CD14-positive monocyte (primary cell): ENCODE results near the gene CTBP2. TPM values are rescaled to one million over a fixed set of nuclear protein-coding genes. Genes with fewer than 3 reads are reported as not detected.

Source experiments
- DNase-seq, 3 donors: peaks; one replicate each; pipeline ENCODE4 v3.0.0-alpha.2; 2011 to 2022
- H2AFZ ChIP-seq: 2 replicates; pipeline ENCODE4 v1.6.0; 2012; ENCODE audit warnings: mild to moderate bottlenecking, low read depth, low read length, inconsistent platforms; ENCODE audit not compliant: insufficient read depth, poor library complexity, severe bottlenecking
- H3K27ac ChIP-seq, 2 donors: 1 replicate in 1 of 2; 2 replicates in 1 of 2; pipeline ENCODE4 v1.5.1; 2012 to 2013; ENCODE audit warnings: low read length in 2 of 2, control low read depth in 1 of 2, inconsistent platforms in 1 of 2, low read depth in 1 of 2, mild to moderate bottlenecking in 1 of 2
- H3K27me3 ChIP-seq, 2 donors: one replicate each; pipeline versions ENCODE4 v1.6.0 to v1.6.1; 2011 to 2013; ENCODE audit warnings: low read length in 2 of 2; ENCODE audit not compliant: control insufficient read depth in 2 of 2, insufficient read depth in 2 of 2
- H3K36me3 ChIP-seq, 2 donors: replicated peaks in 1 of 2; 1 replicate in 1 of 2; 2 replicates in 1 of 2; pipeline versions ENCODE4 v1.5.1 to v1.6.1; 2012 to 2013; ENCODE audit warnings: low read length in 2 of 2, control low read depth in 1 of 2, inconsistent platforms in 1 of 2, mild to moderate bottlenecking in 1 of 2; ENCODE audit not compliant: insufficient read depth in 2 of 2, control insufficient read depth in 1 of 2
- H3K4me1 ChIP-seq, 2 donors: 1 replicate in 1 of 2; 2 replicates in 1 of 2; pipeline versions ENCODE4 v1.5.1 to v1.6.1; 2012 to 2013; ENCODE audit warnings: low read length in 2 of 2, control low read depth in 1 of 2, inconsistent platforms in 1 of 2, mild to moderate bottlenecking in 1 of 2, moderate library complexity in 1 of 2; ENCODE audit not compliant: insufficient read depth in 2 of 2, control insufficient read depth in 1 of 2
- H3K4me2 ChIP-seq: replicated peaks from 2 replicates; pipeline ENCODE3; 2012; ENCODE audit warnings: low read length, moderate library complexity, mild to moderate bottlenecking; ENCODE audit not compliant: poor library complexity, severe bottlenecking; ENCODE audit errors: extremely low read depth
- H3K4me3 ChIP-seq, 3 experiments: fragments of 200-600 bp in 1 of 3; sonication (generic) in 1 of 3; replicated peaks in 1 of 3; 1 replicate in 2 of 3; 2 replicates in 1 of 3; pipeline ENCODE4 v1.5.1; 2011 to 2013; ENCODE audit warnings: low read length in 3 of 3, mild to moderate bottlenecking in 3 of 3, control low read depth in 2 of 3, low read depth in 2 of 3, inconsistent platforms in 1 of 3, moderate library complexity in 1 of 3
- H3K79me2 ChIP-seq: 2 replicates; pipeline ENCODE4 v1.6.0; 2012; ENCODE audit warnings: mild to moderate bottlenecking, control low read depth, inconsistent platforms, low read length, moderate library complexity; ENCODE audit not compliant: insufficient read depth
- H3K9ac ChIP-seq: 2 replicates; pipeline ENCODE4 v1.6.0; 2017; ENCODE audit warnings: low read length, mild to moderate bottlenecking; ENCODE audit not compliant: insufficient read depth, poor library complexity, severe bottlenecking
- H3K9me3 ChIP-seq, 2 donors: replicated peaks in 1 of 2; 1 replicate in 1 of 2; 2 replicates in 1 of 2; pipeline versions ENCODE4 v1.5.1 to v1.6.1; 2012 to 2013; ENCODE audit warnings: low read length in 2 of 2, control low read depth in 1 of 2; ENCODE audit not compliant: control insufficient read depth in 1 of 2, insufficient read depth in 1 of 2
- H4K20me1 ChIP-seq: 2 replicates; pipeline ENCODE4 v1.6.0; 2012; ENCODE audit warnings: mild to moderate bottlenecking, low read length, control low read depth, moderate library complexity; ENCODE audit not compliant: insufficient read depth
- H3K27ac Mint-ChIP-seq, 7 donors: one replicate each; pipeline ENCODE4 v1.8.0; 2020; ENCODE audit warnings: mild to moderate bottlenecking in 7 of 7, mixed read lengths in 7 of 7, moderate library complexity in 6 of 7, inconsistent platforms in 2 of 7
- H3K27me3 Mint-ChIP-seq, 3 donors: one replicate each; pipeline ENCODE4 v1.8.0; 2021 to 2022; ENCODE audit warnings: low read depth in 3 of 3, mild to moderate bottlenecking in 3 of 3, mixed read lengths in 3 of 3, moderate library complexity in 3 of 3, inconsistent platforms in 1 of 3
- H3K36me3 Mint-ChIP-seq, 2 donors: one replicate each; pipeline ENCODE4 v1.8.0; 2020; ENCODE audit warnings: mixed read lengths in 2 of 2, inconsistent platforms in 1 of 2, mild to moderate bottlenecking in 1 of 2
- H3K4me1 Mint-ChIP-seq: one replicate; pipeline ENCODE4 v1.8.0; 2020; ENCODE audit warnings: mild to moderate bottlenecking, mixed read lengths
- H3K4me3 Mint-ChIP-seq, 2 donors: one replicate each; pipeline ENCODE4 v1.8.0; 2020; ENCODE audit warnings: mild to moderate bottlenecking in 2 of 2, mixed read lengths in 2 of 2, moderate library complexity in 1 of 2
- H3K9me3 Mint-ChIP-seq, 7 donors: one replicate each; pipeline ENCODE4 v1.8.0; 2020 to 2022; ENCODE audit warnings: mixed read lengths in 7 of 7, mild to moderate bottlenecking in 6 of 7, moderate library complexity in 6 of 7, inconsistent platforms in 2 of 7
- WGBS: methylation state at CpG from one replicate; pipeline ENCODE4 v1.1.5; 2013; ENCODE audit warnings: missing lambda C conversion rate; ENCODE audit not compliant: insufficient coverage; 5-methylcytosine and 5-hydroxymethylcytosine counted together
- intact Hi-C, 2 donors: fragments of 100-400 bp; cut with micrococcal nuclease; formaldehyde crosslinking; loops; one replicate each; pipeline versions ENCODE4 v1.15.0 to v1.15.1; 2023
- polyA plus RNA-seq, 3 donors: library from polyadenylated mRNA; depleted of rRNA in 1 of 3; unstranded in 2 of 3; stranded (reverse) in 1 of 3; fragments of 300-500 nt in 2 of 3; fragments of >200 nt in 1 of 3; fragmentation: Illumina TruSeq in 2 of 3; gene quantifications; 1 replicate in 2 of 3; 2 replicates in 1 of 3; pipeline ENCODE4 v1.2.3, GENCODE V29; 2012 to 2021
- TF ChIP-seq, protein P1 (sequence below): fragments of 200-600 bp; IDR thresholded peaks from one replicate; pipeline ENCODE4 v1.8.0; 2022; ENCODE audit warnings: antibody characterized with exemption, mild to moderate bottlenecking

Gene CTBP2
- polyA plus RNA-seq, 3 donors, result 40.9 to 87.1 (median 41.1) TPM

DNA sequence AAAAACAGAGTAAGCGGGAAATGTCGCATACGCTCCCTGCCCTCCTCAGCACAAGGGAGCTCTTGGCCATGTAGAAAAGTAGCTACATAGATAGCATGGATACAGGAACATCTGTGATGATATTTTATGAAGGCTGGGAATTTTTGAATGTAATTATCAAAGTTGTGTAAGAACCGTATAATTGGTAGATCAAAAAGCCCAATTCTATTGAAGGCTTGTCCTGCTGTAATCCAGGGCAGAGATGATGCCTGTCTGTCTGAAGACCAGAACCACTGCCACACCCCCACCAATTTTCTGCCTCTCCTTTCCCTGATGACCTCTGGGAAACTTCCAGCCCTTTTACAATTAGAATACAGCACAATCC, 167.0 kb downstream of the CTBP2 start:
- no peaks in the 10 kb centered on the region for H3K4me1 ChIP-seq
- TF ChIP-seq, protein P1, sequence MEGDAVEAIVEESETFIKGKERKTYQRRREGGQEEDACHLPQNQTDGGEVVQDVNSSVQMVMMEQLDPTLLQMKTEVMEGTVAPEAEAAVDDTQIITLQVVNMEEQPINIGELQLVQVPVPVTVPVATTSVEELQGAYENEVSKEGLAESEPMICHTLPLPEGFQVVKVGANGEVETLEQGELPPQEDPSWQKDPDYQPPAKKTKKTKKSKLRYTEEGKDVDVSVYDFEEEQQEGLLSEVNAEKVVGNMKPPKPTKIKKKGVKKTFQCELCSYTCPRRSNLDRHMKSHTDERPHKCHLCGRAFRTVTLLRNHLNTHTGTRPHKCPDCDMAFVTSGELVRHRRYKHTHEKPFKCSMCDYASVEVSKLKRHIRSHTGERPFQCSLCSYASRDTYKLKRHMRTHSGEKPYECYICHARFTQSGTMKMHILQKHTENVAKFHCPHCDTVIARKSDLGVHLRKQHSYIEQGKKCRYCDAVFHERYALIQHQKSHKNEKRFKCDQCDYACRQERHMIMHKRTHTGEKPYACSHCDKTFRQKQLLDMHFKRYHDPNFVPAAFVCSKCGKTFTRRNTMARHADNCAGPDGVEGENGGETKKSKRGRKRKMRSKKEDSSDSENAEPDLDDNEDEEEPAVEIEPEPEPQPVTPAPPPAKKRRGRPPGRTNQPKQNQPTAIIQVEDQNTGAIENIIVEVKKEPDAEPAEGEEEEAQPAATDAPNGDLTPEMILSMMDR, result no peak
- H3K27me3 ChIP-seq, result no peaks in the 10 kb centered on the region
- no peaks in the 10 kb centered on the region for H3K9me3 Mint-ChIP-seq
- H3K4me2 ChIP-seq, result no peak overlapping the region
- no peaks in the 10 kb centered on the region for H3K79me2 ChIP-seq
- intact Hi-C loops, result no loop called here
- no peaks in the 10 kb centered on the region for H3K9me3 ChIP-seq
- no peak overlapping the region for H3K27ac ChIP-seq
- peaks cover 89 to 100% of the 10 kb centered on the region in 2 donors for H3K36me3 ChIP-seq
- no peak overlapping the region for H3K4me3 Mint-ChIP-seq
- no CpG with 5 or more reads among the region's 4 CpGs for WGBS
- H3K36me3 Mint-ChIP-seq, result peaks cover 87 to 100% of the 10 kb centered on the region in 2 donors
- no peak overlapping the region for H3K4me3 ChIP-seq
- H4K20me1 ChIP-seq, result peaks cover 82% of the 10 kb centered on the region
- H2AFZ ChIP-seq, result no peak overlapping the region
- H3K9ac ChIP-seq, result no peak overlapping the region
- H3K4me1 Mint-ChIP-seq, result no peaks in the 10 kb centered on the region
- H3K27me3 Mint-ChIP-seq, result no peaks in the 10 kb centered on the region
- H3K27ac Mint-ChIP-seq, result peak overlapping the region in 2 of 7 donors; percentile 32 to 57
- no peak for DNase-seq

DNA sequence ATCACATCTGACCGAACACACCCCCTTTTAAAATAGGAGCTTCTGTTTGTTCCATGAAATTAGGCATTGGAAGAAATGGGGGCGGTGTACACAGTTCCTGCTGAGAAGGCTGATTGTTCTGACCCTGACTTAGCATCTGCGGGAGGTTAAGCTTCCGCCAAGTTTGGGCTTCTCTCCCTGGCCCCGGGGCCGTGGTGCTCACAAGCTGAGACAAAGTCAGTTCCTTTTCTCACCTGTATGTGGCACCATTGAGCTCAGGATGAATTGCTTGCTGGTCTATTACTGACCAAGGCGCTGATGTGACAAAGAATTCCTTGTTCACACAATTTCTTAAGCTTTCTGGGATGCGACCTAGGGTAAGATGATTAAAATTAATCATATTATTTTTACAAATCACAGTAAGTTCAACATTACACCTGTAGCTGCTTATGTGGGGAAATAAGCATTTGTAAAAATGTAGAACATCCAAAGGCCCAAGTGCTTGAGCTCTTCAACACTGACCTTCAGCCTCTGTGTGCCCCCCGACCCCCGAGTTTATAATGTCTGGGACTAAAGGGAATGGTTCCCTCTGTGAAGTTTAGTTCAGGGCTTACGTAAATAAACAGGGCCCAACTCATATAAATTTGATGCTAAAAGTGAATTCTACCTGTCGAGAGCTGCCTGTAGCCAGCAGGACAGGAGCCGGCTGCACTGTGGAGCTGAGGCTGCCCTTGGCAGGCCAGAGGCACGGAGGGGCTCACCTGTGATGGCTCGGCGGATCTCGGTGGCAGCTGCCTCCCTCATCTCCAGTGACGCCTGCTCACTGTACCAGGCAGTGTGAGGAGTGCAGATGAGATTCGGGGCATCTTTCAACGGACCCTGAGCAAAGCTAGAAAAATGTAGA, 167.7 kb downstream of the CTBP2 start:
- Histone ChIP-seq H3K4me3 (no peak overlapping the region), H3K9me3 (no peaks in the 10 kb centered on the region), H3K27ac (no peak overlapping the region), H4K20me1 (peaks cover 77% of the 10 kb centered on the region), H3K27me3 (no peaks in the 10 kb centered on the region), H3K9ac (no peak overlapping the region), H3K4me1 (no peaks in the 10 kb centered on the region), H2AFZ (no peak overlapping the region), H3K79me2 (no peaks in the 10 kb centered on the region), H3K36me3 (peaks cover 88 to 100% of the 10 kb centered on the region in 2 donors), H3K4me2 (no peak overlapping the region)
- H3K4me1 Mint-ChIP-seq, result no peaks in the 10 kb centered on the region
- H3K4me3 Mint-ChIP-seq, result no peak overlapping the region
- DNase-seq, result peak in 2 of 3 donors; percentile 20 to 24
- peaks cover 89 to 99% of the 10 kb centered on the region in 2 donors for H3K36me3 Mint-ChIP-seq
- 78% methylated on average over 14 of the region's 20 CpGs for WGBS
- TF ChIP-seq, protein P1, result peak; percentile 69
- H3K9me3 Mint-ChIP-seq, result no peaks in the 10 kb centered on the region
- H3K27me3 Mint-ChIP-seq, result no peaks in the 10 kb centered on the region
- peak overlapping the region in 2 of 7 donors; percentile 15 to 25 for H3K27ac Mint-ChIP-seq
- intact Hi-C loops, result no loop called here
